Measurements from ENCODE around the gene TTBK1. TPM values are rescaled to one million over a fixed set of nuclear protein-coding genes. Genes with fewer than 3 reads are reported as not detected.

Gene TTBK1
- 1.7 and 2.0 TPM in 2 replicates for total RNA-seq

DNA sequence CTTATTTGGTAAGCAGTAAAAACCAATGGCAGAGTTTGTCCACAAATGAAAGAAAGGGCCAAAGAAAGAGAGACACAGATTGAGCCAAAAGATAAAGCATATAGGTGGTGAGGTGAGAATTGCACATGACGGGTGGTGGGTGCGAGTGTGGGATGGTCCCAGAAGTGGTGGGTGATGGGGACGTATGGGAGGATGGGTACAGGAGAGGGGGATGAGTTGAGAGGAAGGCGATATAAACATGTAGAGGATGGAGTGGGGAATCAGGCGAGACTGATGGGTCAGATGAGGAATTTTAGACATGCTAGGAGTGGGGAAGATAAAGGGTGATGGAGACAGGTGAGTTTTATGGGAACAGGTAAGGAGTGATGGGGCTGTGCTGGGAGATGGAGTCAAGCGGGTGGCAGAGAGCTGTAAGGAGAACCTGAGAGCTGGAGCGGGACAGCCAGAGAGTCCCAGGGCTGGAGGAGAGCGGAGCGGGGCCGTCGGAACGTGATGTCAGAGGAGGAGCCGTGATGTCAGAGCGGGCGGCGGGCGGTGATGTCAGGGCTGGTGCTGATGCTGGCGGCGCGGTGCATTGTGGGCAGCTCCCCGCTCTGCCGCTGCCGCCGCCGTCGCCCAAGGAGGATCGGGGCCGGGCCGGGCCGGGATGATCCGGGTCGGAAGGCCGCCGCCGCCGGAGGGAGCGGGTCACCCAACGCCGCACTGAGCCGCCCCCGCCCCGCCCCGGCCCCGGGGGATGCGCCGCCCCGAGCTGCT lies at the start of gene TTBK1:
TSS of gene TTBK1 (plus strand) at position 574 of the 756 bp plus-strand sequence. CDS start 3,180 bp downstream, outside the sequence.
- H3K27ac Mint-ChIP-seq = no peak within 1 kb of the TSS

GRCh38 chr6:43193929-43194328 lies 49.4 kb upstream of the TTBK1 start:
- H3K4me3 Mint-ChIP-seq = no peak overlapping the region
- no peak overlapping the region for H3K27ac Mint-ChIP-seq
- no peaks in the 10 kb centered on the region for H3K4me1 Mint-ChIP-seq (ENCODE audit: low read depth)
- no peak for DNase-seq (ENCODE audit: low spot score)
- no peaks in the 10 kb centered on the region for H3K27me3 Mint-ChIP-seq (ENCODE audit: insufficient read depth)
- intact Hi-C loops (cut with micrococcal nuclease) = no loop called here
- H3K36me3 Mint-ChIP-seq (ENCODE audit: low read depth) = peaks cover 29% of the 10 kb centered on the region
- no peaks in the 10 kb centered on the region for H3K9me3 Mint-ChIP-seq

More for the DNA sequence above, at the start of gene TTBK1:
- Mint-ChIP-seq H3K9me3 (peaks cover 6% of the 10 kb centered on the region), H3K4me3 (no peak within 1 kb of the TSS), H3K4me1 (ENCODE audit: low read depth) (peaks cover 25% of the 10 kb centered on the region), H3K27me3 (ENCODE audit: insufficient read depth) (peaks cover 18% of the 10 kb centered on the region), H3K36me3 (ENCODE audit: low read depth) (peaks cover 1% of the 10 kb centered on the region)
- DNase-seq (ENCODE audit: low spot score) = peak; percentile 31
- intact Hi-C loops (cut with micrococcal nuclease) = loop anchor here (10.0 kb wide), 1 partner anchor 332 kb away; the partner anchor contains the start of genes POLH and XPO5

- Mint-ChIP-seq H3K36me3 (ENCODE audit: low read depth) (peaks cover 42% of the 10 kb centered on the region), H3K4me3 (no peak overlapping the region), H3K27ac (no peak overlapping the region), H3K9me3 (no peaks in the 10 kb centered on the region), H3K27me3 (ENCODE audit: insufficient read depth) (no peaks in the 10 kb centered on the region), H3K4me1 (ENCODE audit: low read depth) (no peaks in the 10 kb centered on the region)
- intact Hi-C loops (cut with micrococcal nuclease) = no loop called here
- DNase-seq (ENCODE audit: low spot score) = no peak
These were observed 46.9 kb upstream of the TTBK1 start for GRCh38 chr6:43196337-43196736.

- DNase-seq (ENCODE audit: low spot score) = no peak
- Mint-ChIP-seq H3K9me3 (no peaks in the 10 kb centered on the region), H3K4me1 (ENCODE audit: low read depth) (no peaks in the 10 kb centered on the region), H3K27ac (no peak overlapping the region), H3K36me3 (ENCODE audit: low read depth) (peaks cover 40% of the 10 kb centered on the region), H3K4me3 (no peak overlapping the region), H3K27me3 (ENCODE audit: insufficient read depth) (no peaks in the 10 kb centered on the region)
- intact Hi-C loops (cut with micrococcal nuclease) = no loop called here
These were observed 43.4 kb upstream of the TTBK1 start for GRCh38 chr6:43199912-43200311.

- H3K4me1 Mint-ChIP-seq (ENCODE audit: low read depth) = no peaks in the 10 kb centered on the region
- H3K27ac Mint-ChIP-seq = no peak overlapping the region
- intact Hi-C loops (cut with micrococcal nuclease) = no loop called here
- peaks cover 38% of the 10 kb centered on the region for H3K36me3 Mint-ChIP-seq (ENCODE audit: low read depth)
- no peak overlapping the region for H3K4me3 Mint-ChIP-seq
- no peaks in the 10 kb centered on the region for H3K9me3 Mint-ChIP-seq
- DNase-seq (ENCODE audit: low spot score) = no peak
- H3K27me3 Mint-ChIP-seq (ENCODE audit: insufficient read depth) = no peaks in the 10 kb centered on the region
These were observed 42.7 kb upstream of the TTBK1 start for GRCh38 chr6:43200541-43200940.

DNA sequence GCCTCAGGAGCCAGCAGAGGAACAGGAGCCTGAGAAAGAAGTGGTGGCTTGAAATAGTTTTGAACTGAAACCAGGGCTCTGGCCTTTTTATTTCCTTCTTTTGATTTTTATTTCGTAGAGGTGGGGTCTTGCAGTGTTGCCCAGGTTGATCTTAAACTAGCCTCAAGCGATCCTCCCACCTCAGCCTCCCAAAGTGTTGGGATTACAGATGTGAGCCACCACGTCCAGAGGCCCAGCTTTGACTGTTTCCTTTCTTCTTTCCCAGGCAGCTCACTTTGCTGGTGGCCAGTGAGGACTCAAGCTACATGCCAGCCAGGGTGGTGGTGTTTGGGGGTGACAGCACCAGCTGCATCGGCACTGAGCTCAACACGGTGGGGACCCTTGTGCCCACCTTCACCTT lies 40.8 kb upstream of the TTBK1 start:
- Mint-ChIP-seq H3K27ac (no peak overlapping the region), H3K9me3 (no peaks in the 10 kb centered on the region), H3K4me3 (no peak overlapping the region), H3K36me3 (ENCODE audit: low read depth) (peaks cover 35% of the 10 kb centered on the region), H3K4me1 (ENCODE audit: low read depth) (no peaks in the 10 kb centered on the region), H3K27me3 (ENCODE audit: insufficient read depth) (no peaks in the 10 kb centered on the region)
- DNase-seq (ENCODE audit: low spot score) = no peak
- intact Hi-C loops (cut with micrococcal nuclease) = no loop called here

- Mint-ChIP-seq H3K27ac (no peak overlapping the region), H3K4me3 (no peak overlapping the region), H3K9me3 (no peaks in the 10 kb centered on the region), H3K36me3 (ENCODE audit: low read depth) (peaks cover 33% of the 10 kb centered on the region), H3K4me1 (ENCODE audit: low read depth) (no peaks in the 10 kb centered on the region), H3K27me3 (ENCODE audit: insufficient read depth) (no peaks in the 10 kb centered on the region)
- intact Hi-C loops (cut with micrococcal nuclease) = no loop called here
- DNase-seq (ENCODE audit: low spot score) = no peak
These were observed 40.1 kb upstream of the TTBK1 start for GRCh38 chr6:43203029-43203717.

DNA sequence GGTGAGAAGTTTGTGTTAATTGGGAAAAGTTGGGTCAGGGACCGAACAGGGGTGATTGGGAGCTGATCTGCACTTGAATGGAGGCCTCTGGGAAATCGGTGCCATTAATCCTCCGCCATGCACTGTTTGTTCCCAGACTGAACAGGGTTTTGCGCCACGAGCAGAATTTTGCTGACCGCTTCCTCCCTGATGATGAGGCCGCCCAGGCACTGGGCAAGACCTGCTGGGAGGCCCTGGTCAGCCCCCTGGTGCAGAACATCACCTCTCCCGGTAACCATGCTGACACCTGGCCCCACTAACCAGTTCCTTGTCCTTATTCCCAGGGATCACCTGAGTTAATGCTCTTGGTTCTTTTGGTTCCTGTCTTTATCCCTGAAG lies 39.6 kb upstream of the TTBK1 start:
- H3K36me3 Mint-ChIP-seq (ENCODE audit: low read depth) = peaks cover 33% of the 10 kb centered on the region
- H3K27ac Mint-ChIP-seq = no peak overlapping the region

GRCh38 chr6:43204271-43205105 lies 38.8 kb upstream of the TTBK1 start:
- peak overlapping the region; percentile 65 for H3K27ac Mint-ChIP-seq
- intact Hi-C loops (cut with micrococcal nuclease) = no loop called here
- H3K36me3 Mint-ChIP-seq (ENCODE audit: low read depth) = peaks cover 33% of the 10 kb centered on the region
- no peaks in the 10 kb centered on the region for H3K27me3 Mint-ChIP-seq (ENCODE audit: insufficient read depth)
- DNase-seq (ENCODE audit: low spot score) = no peak
- H3K9me3 Mint-ChIP-seq = no peaks in the 10 kb centered on the region
- H3K4me3 Mint-ChIP-seq = no peak overlapping the region
- no peaks in the 10 kb centered on the region for H3K4me1 Mint-ChIP-seq (ENCODE audit: low read depth)

More for the DNA sequence above, 39.6 kb upstream of the TTBK1 start:
- H3K4me1 Mint-ChIP-seq (ENCODE audit: low read depth) = no peaks in the 10 kb centered on the region
- H3K4me3 Mint-ChIP-seq = no peak overlapping the region
- H3K9me3 Mint-ChIP-seq = no peaks in the 10 kb centered on the region
- intact Hi-C loops (cut with micrococcal nuclease) = no loop called here
- no peaks in the 10 kb centered on the region for H3K27me3 Mint-ChIP-seq (ENCODE audit: insufficient read depth)
- no peak for DNase-seq (ENCODE audit: low spot score)

- Mint-ChIP-seq H3K27ac (no peak overlapping the region), H3K4me3 (no peak overlapping the region)
- intact Hi-C loops (cut with micrococcal nuclease) = no loop called here
These were observed 37.4 kb upstream of the TTBK1 start for GRCh38 chr6:43205849-43206248.

GRCh38 chr6:43207286-43207685 lies 36.0 kb upstream of the TTBK1 start:
- intact Hi-C loops (cut with micrococcal nuclease) = no loop called here

More at GRCh38 chr6:43205849-43206248, 37.4 kb upstream of the TTBK1 start:
- Mint-ChIP-seq H3K36me3 (ENCODE audit: low read depth) (peaks cover 27% of the 10 kb centered on the region), H3K4me1 (ENCODE audit: low read depth) (no peaks in the 10 kb centered on the region), H3K9me3 (no peaks in the 10 kb centered on the region), H3K27me3 (ENCODE audit: insufficient read depth) (no peaks in the 10 kb centered on the region)
- DNase-seq (ENCODE audit: low spot score) = no peak

DNA sequence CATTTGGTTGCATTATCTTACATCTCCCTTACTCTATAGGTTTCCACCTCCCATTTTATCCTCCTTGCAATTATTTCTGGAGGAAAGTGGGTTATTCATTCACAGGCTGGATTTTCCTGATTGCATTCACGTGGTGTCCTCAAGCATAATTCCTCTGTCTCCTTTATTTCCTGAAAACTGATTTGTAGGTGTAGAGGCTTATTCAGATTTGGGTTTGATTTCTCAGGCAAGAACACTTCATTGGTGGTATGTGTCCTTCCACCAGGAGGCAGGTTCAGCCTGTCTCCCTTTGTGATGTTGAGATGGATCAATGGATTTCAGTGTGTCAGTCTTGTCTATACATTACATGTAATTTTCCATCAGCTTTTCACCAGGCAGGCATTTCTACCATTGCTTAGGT lies 31.3 kb upstream of the TTBK1 start:
- no peak overlapping the region for H3K27ac Mint-ChIP-seq
- no peaks in the 10 kb centered on the region for H3K9me3 Mint-ChIP-seq
- peaks cover 18% of the 10 kb centered on the region for H3K36me3 Mint-ChIP-seq (ENCODE audit: low read depth)
- H3K4me3 Mint-ChIP-seq = no peak overlapping the region
- no peaks in the 10 kb centered on the region for H3K4me1 Mint-ChIP-seq (ENCODE audit: low read depth)
- H3K27me3 Mint-ChIP-seq (ENCODE audit: insufficient read depth) = no peaks in the 10 kb centered on the region
- DNase-seq (ENCODE audit: low spot score) = no peak
- intact Hi-C loops (cut with micrococcal nuclease) = no loop called here

More at GRCh38 chr6:43207286-43207685, 36.0 kb upstream of the TTBK1 start:
- no peaks in the 10 kb centered on the region for H3K4me1 Mint-ChIP-seq (ENCODE audit: low read depth)
- no peaks in the 10 kb centered on the region for H3K27me3 Mint-ChIP-seq (ENCODE audit: insufficient read depth)
- no peaks in the 10 kb centered on the region for H3K9me3 Mint-ChIP-seq
- no peak overlapping the region for H3K27ac Mint-ChIP-seq
- H3K4me3 Mint-ChIP-seq = no peak overlapping the region
- DNase-seq (ENCODE audit: low spot score) = no peak
- peaks cover 23% of the 10 kb centered on the region for H3K36me3 Mint-ChIP-seq (ENCODE audit: low read depth)

- no peaks in the 10 kb centered on the region for H3K9me3 Mint-ChIP-seq
- no peak overlapping the region for H3K4me3 Mint-ChIP-seq
- no peaks in the 10 kb centered on the region for H3K27me3 Mint-ChIP-seq (ENCODE audit: insufficient read depth)
- no peaks in the 10 kb centered on the region for H3K4me1 Mint-ChIP-seq (ENCODE audit: low read depth)
- intact Hi-C loops (cut with micrococcal nuclease) = no loop called here
- peaks cover 24% of the 10 kb centered on the region for H3K36me3 Mint-ChIP-seq (ENCODE audit: low read depth)
- no peak for DNase-seq (ENCODE audit: low spot score)
- H3K27ac Mint-ChIP-seq = no peak overlapping the region
These were observed 29.9 kb upstream of the TTBK1 start for GRCh38 chr6:43213431-43213830.

Data from activated T-helper 1 cell treated with anti-CD3 and anti-CD28 coated beads, Interleukin-12 subunit alpha, Interleukin-12 subunit beta, Interleukin-2, Interleukin-4 antibody, amounts not matched to agents 30 ng/mL and 10 ng/mL and 1 ng/mL, durations not matched to agents 14 hours and 24 hours and 36 hours (primary cell).